Fibroblast of villous mesenchyme (primary cell): ENCODE results near the gene THEM4. TPM values are rescaled to one million over a fixed set of nuclear protein-coding genes. Genes with fewer than 3 reads are reported as not detected.

Source experiments
- DNase-seq: peaks from one replicate; pipeline ENCODE4 v3.0.0-alpha.2; 2010; ENCODE audit warnings: low read depth
- H3K4me3 ChIP-seq: 2 replicates; pipeline ENCODE4 v1.5.1; 2011; ENCODE audit warnings: low read depth, mild to moderate bottlenecking, low read length
- CTCF ChIP-seq: IDR thresholded peaks from 2 replicates; pipeline ENCODE4 v1.5.1; 2012; ENCODE audit warnings: low read depth, mild to moderate bottlenecking, low read length; ENCODE audit not compliant: insufficient read depth
- small RNA-seq: library from RNA; depleted of rRNA; stranded (forward); fragments of <200 nt; gene quantifications from one replicate; pipeline ENCODE3, GENCODE V24; 2012
- total RNA-seq: library from RNA; depleted of rRNA; stranded (reverse); fragments of >200 nt; gene quantifications from 2 replicates; pipeline ENCODE4 v1.2.3, GENCODE V29; 2012

The THEM4 gene
- total RNA-seq, 1 donor, result 9.1 TPM

- no peak for TF ChIP-seq CTCF
- H3K4me3 ChIP-seq, result no peak overlapping the region
- DNase-seq, result no peak
These were observed 79.3 kb downstream of the THEM4 start for GRCh38 chr1:151830055-151830454.

GRCh38 chr1:151829352-151830046, 79.8 kb downstream of the THEM4 start:
- H3K4me3 ChIP-seq, result no peak overlapping the region
- TF ChIP-seq CTCF, result no peak
- DNase-seq, result no peak

- no peak for TF ChIP-seq CTCF
- peak; percentile 17 for DNase-seq
- no peak overlapping the region for H3K4me3 ChIP-seq
These were observed 80.4 kb downstream of the THEM4 start for GRCh38 chr1:151828921-151829320.

GRCh38 chr1:151827853-151828252, 81.5 kb downstream of the THEM4 start:
- TF ChIP-seq CTCF, result no peak
- DNase-seq, result no peak
- no peak overlapping the region for H3K4me3 ChIP-seq

- no peak for DNase-seq
- TF ChIP-seq CTCF, result no peak
- no peak overlapping the region for H3K4me3 ChIP-seq
These were observed 83.3 kb downstream of the THEM4 start for GRCh38 chr1:151825751-151826660.

GRCh38 chr1:151825204-151825603, 84.1 kb downstream of the THEM4 start:
- TF ChIP-seq CTCF, result no peak
- DNase-seq, result no peak
- no peak overlapping the region for H3K4me3 ChIP-seq

Small RNA genes within 50 kb of the gene (small RNA-seq; reads per million reads assigned to genes)
- not detected for gene RF00019

Other genes starting within 250 kb of the THEM4 start
- gene CELF3, start 192.7 kb downstream of the THEM4 start, total RNA-seq, result not detected in 2 replicates
- gene RIIAD1, start 188.0 kb downstream of the THEM4 start, total RNA-seq, result 0.64 TPM in 1 of 2 replicates, not detected in the other
- gene MRPL9, start 146.0 kb downstream of the THEM4 start, total RNA-seq, result 91.5 and 95.7 TPM in 2 replicates
- 0.64 and 1.7 TPM in 2 replicates for gene TDRKH, start 119.0 kb downstream of the THEM4 start, total RNA-seq
- gene LINGO4, start 104.1 kb downstream of the THEM4 start, total RNA-seq, result not detected in 2 replicates
- under 0.01 TPM in 1 of 2 replicates, not detected in the other for gene RORC, start 77.7 kb downstream of the THEM4 start, total RNA-seq
- gene C2CD4D, start 69.7 kb downstream of the THEM4 start, total RNA-seq, result not detected in 2 replicates
- not detected in 2 replicates for gene THEM5, start 55.8 kb downstream of the THEM4 start, total RNA-seq
- gene S100A10, start 84.3 kb upstream of the THEM4 start, total RNA-seq, result 70.0 and 70.2 TPM in 2 replicates
- gene S100A11, start 127.5 kb upstream of the THEM4 start, total RNA-seq, result 126 and 197 TPM in 2 replicates
- gene TCHHL1, start 179.6 kb upstream of the THEM4 start, total RNA-seq, result not detected in 2 replicates
- gene TCHH, start 205.9 kb upstream of the THEM4 start, total RNA-seq, result under 0.01 TPM in 1 of 2 replicates, not detected in the other
- not detected in 2 replicates for gene RPTN, start 249.7 kb upstream of the THEM4 start, total RNA-seq